ENCODE measurements around the gene FOXG1. TPM values are rescaled to one million over a fixed set of nuclear protein-coding genes. Genes with fewer than 3 reads are reported as not detected.

FOXG1 gene
- total and polyA plus RNA-seq, 9 of the 15 experiments (the other 6 are each of a cell fraction or from before 2014, with no cell fraction given): 0.56 to 3.7 (median 0.85) TPM

DNA sequence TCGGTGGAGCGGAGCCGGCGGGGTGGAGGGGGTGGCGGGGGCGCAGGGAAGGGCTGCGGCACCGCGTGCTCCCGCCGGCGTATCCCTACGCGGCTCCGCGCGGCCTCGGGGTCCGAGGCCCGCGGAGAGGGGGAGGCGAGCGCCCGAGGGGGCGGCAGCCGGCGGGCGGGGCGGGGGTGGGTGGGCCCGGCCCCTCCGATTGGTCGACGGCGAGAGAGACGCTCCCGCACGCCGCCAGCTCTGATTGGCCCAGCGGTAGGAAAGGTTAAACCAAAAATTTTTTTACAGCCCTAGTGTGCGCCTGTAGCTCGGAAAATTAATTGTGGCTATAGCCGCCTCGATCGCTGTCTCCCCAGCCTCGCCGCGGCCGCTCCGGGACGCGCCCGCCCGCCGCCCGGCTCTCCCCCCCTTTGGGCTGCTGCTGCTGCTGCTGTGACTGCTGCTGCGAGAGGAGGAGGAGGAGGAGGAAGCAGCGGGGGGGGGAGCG, at the start of gene FOXG1 (continued):
- TF ChIP-seq, protein P1, sequence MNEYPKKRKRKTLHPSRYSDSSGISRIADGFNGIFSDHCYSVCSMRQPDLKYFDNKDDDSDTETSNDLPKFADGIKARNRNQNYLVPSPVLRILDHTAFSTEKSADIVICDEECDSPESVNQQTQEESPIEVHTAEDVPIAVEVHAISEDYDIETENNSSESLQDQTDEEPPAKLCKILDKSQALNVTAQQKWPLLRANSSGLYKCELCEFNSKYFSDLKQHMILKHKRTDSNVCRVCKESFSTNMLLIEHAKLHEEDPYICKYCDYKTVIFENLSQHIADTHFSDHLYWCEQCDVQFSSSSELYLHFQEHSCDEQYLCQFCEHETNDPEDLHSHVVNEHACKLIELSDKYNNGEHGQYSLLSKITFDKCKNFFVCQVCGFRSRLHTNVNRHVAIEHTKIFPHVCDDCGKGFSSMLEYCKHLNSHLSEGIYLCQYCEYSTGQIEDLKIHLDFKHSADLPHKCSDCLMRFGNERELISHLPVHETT (CRISPR knock-in tag; conservative IDR thresholded peaks at IDR 0.05 in 1 of 2, IDR thresholded peaks at IDR 0.05 in 1 of 2): no peak
- no peak for TF ChIP-seq ZFP1 (CRISPR knock-in tag; IDR thresholded peaks at IDR 0.05)
- TF ChIP-seq EHMT2 (IDR thresholded peaks at IDR 0.05): no peak
- TF ChIP-seq, protein P2, sequence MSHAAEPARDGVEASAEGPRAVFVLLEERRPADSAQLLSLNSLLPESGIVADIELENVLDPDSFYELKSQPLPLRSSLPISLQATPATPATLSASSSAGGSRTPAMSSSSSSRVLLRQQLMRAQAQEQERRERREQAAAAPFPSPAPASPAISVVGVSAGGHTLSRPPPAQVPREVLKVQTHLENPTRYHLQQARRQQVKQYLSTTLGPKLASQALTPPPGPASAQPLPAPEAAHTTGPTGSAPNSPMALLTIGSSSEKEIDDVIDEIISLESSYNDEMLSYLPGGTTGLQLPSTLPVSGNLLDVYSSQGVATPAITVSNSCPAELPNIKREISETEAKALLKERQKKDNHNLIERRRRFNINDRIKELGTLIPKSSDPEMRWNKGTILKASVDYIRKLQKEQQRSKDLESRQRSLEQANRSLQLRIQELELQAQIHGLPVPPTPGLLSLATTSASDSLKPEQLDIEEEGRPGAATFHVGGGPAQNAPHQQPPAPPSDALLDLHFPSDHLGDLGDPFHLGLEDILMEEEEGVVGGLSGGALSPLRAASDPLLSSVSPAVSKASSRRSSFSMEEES (CRISPR knock-in tag; IDR thresholded peaks at IDR 0.05): no peak
- TF ChIP-seq, protein P3, sequence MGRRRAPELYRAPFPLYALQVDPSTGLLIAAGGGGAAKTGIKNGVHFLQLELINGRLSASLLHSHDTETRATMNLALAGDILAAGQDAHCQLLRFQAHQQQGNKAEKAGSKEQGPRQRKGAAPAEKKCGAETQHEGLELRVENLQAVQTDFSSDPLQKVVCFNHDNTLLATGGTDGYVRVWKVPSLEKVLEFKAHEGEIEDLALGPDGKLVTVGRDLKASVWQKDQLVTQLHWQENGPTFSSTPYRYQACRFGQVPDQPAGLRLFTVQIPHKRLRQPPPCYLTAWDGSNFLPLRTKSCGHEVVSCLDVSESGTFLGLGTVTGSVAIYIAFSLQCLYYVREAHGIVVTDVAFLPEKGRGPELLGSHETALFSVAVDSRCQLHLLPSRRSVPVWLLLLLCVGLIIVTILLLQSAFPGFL (CRISPR knock-in tag; IDR thresholded peaks at IDR 0.05): no peak
- peak; percentile 4; the same call in 1 of the 2 replicates for TF ChIP-seq CREM (IDR thresholded peaks at IDR 0.05; ENCODE audit: low read depth)
- no peak for TF ChIP-seq LEF1 (IDR thresholded peaks at IDR 0.05)
- no peak for TF ChIP-seq HDAC2 (IDR thresholded peaks at IDR 0.05)
- TF ChIP-seq GATAD2A (IDR thresholded peaks at IDR 0.05): no peak
- TF ChIP-seq ZNF277 (CRISPR knock-in tag; IDR thresholded peaks at IDR 0.05; ENCODE audit: borderline replicate concordance): no peak
- no peak for TF ChIP-seq ZNF785 (CRISPR knock-in tag; IDR thresholded peaks at IDR 0.05)
